NK-92 treated with Interleukin-12 subunit alpha and Interleukin-12 subunit beta, amount 100 ng/mL, for 24 hours (cell line): Measurements from ENCODE around the gene TRPC4AP.
"Not testable (repeated sequence)": the region's sequence is repeated elsewhere in the genome, so short reads cannot be mapped to it uniquely, and the experiment has no call there.

Experiments
- DNase-seq: peaks from one replicate; lab custom pipeline; 2025; lab: John Stamatoyannopoulos, UW

Gene TRPC4AP

GRCh38 chr20:35101620-35102019, 9.0 kb upstream of the TRPC4AP start:
- no peak for DNase-seq

GRCh38 chr20:35093267-35093884, 769 bp upstream of the TRPC4AP start:
- DNase-seq: no peak

GRCh38 chr20:35091816-35092523, 637 bp downstream of the TRPC4AP start:
- no peak for DNase-seq

- no peak for DNase-seq
Measured at GRCh38 chr20:35088231-35089145, 4.1 kb downstream of the TRPC4AP start.

GRCh38 chr20:35087791-35088190, 4.8 kb downstream of the TRPC4AP start:
- DNase-seq: no peak

GRCh38 chr20:35087355-35087754, 5.3 kb downstream of the TRPC4AP start:
- no peak for DNase-seq

- DNase-seq: no peak
Measured at GRCh38 chr20:35085477-35086225, 7.0 kb downstream of the TRPC4AP start.

GRCh38 chr20:35084998-35085397, 7.6 kb downstream of the TRPC4AP start:
- no peak for DNase-seq

- DNase-seq: not testable (repeated sequence)
Measured at GRCh38 chr20:35080348-35080642, 12.3 kb downstream of the TRPC4AP start.

GRCh38 chr20:35079472-35080347, 12.9 kb downstream of the TRPC4AP start:
- DNase-seq: no peak

GRCh38 chr20:35077872-35078271, 14.7 kb downstream of the TRPC4AP start:
- no peak for DNase-seq

- no peak for DNase-seq
Measured at GRCh38 chr20:35077341-35077740, 15.3 kb downstream of the TRPC4AP start.

GRCh38 chr20:35071436-35072153, 21.0 kb downstream of the TRPC4AP start:
- DNase-seq: not testable (repeated sequence)

GRCh38 chr20:35066194-35066593, 26.4 kb downstream of the TRPC4AP start:
- no peak for DNase-seq

GRCh38 chr20:35065181-35065580, 27.4 kb downstream of the TRPC4AP start:
- DNase-seq: no peak

- no peak for DNase-seq
Measured at GRCh38 chr20:35063168-35063567, 29.4 kb downstream of the TRPC4AP start.

- DNase-seq: no peak
Measured at GRCh38 chr20:35062478-35062877, 30.1 kb downstream of the TRPC4AP start.

GRCh38 chr20:35060168-35060567, 32.4 kb downstream of the TRPC4AP start:
- DNase-seq: no peak

- DNase-seq: no peak
Measured at GRCh38 chr20:35059612-35060011, 33.0 kb downstream of the TRPC4AP start.

GRCh38 chr20:35059110-35059509, 33.5 kb downstream of the TRPC4AP start:
- no peak for DNase-seq
